Activated gamma-delta T cell (primary cell): Measurements from ENCODE around the gene COL24A1.
"Not testable (repeated sequence)": the region's sequence is repeated elsewhere in the genome, so short reads cannot be mapped to it uniquely, and the experiment has no call there.

ENCODE experiments used
- DNase-seq: peaks from one replicate; lab custom pipeline; 2025; lab: John Stamatoyannopoulos, UW

Gene COL24A1

GRCh38 chr1:85888921-85889320 lies 267.7 kb downstream of the COL24A1 start:
- DNase-seq: no peak

- no peak for DNase-seq
Observed at GRCh38 chr1:85884372-85885035, 272.1 kb downstream of the COL24A1 start.

GRCh38 chr1:85867189-85867588 lies 289.4 kb downstream of the COL24A1 start:
- no peak for DNase-seq

- no peak for DNase-seq
Observed at GRCh38 chr1:85865213-85865612, 291.4 kb downstream of the COL24A1 start.

GRCh38 chr1:85864727-85865126 lies 291.8 kb downstream of the COL24A1 start:
- DNase-seq: no peak

- DNase-seq: not testable (repeated sequence)
Observed at GRCh38 chr1:85863639-85864038, 292.9 kb downstream of the COL24A1 start.

- no peak for DNase-seq
Observed at GRCh38 chr1:85862456-85862855, 294.1 kb downstream of the COL24A1 start.

- DNase-seq: no peak
Observed at GRCh38 chr1:85857991-85858390, 298.6 kb downstream of the COL24A1 start.

- DNase-seq: no peak
Observed at GRCh38 chr1:85850238-85850637, 306.3 kb downstream of the COL24A1 start.

GRCh38 chr1:85849660-85850059 lies 306.9 kb downstream of the COL24A1 start:
- no peak for DNase-seq

GRCh38 chr1:85847356-85847755 lies 309.2 kb downstream of the COL24A1 start:
- DNase-seq: no peak

GRCh38 chr1:85846706-85847105 lies 309.9 kb downstream of the COL24A1 start:
- DNase-seq: no peak

GRCh38 chr1:85839459-85839858 lies 317.1 kb downstream of the COL24A1 start:
- no peak for DNase-seq

GRCh38 chr1:85838238-85838637 lies 318.3 kb downstream of the COL24A1 start:
- DNase-seq: no peak

- DNase-seq: no peak
Observed at GRCh38 chr1:85836736-85837135, 319.8 kb downstream of the COL24A1 start.

GRCh38 chr1:85833165-85833564 lies 323.4 kb downstream of the COL24A1 start:
- DNase-seq: not testable (repeated sequence)

- DNase-seq: no peak
Observed at GRCh38 chr1:85830837-85831236, 325.7 kb downstream of the COL24A1 start.

- DNase-seq: no peak
Observed at GRCh38 chr1:85824066-85824840, 332.3 kb downstream of the COL24A1 start.

- no peak for DNase-seq
Observed at GRCh38 chr1:85822696-85823095, 333.9 kb downstream of the COL24A1 start.

GRCh38 chr1:85818371-85818770 lies 338.2 kb downstream of the COL24A1 start:
- DNase-seq: no peak

- DNase-seq: no peak
Observed at GRCh38 chr1:85816606-85817005, 340.0 kb downstream of the COL24A1 start.

GRCh38 chr1:85815906-85816305 lies 340.7 kb downstream of the COL24A1 start:
- no peak for DNase-seq

- no peak for DNase-seq
Observed at GRCh38 chr1:85806236-85806965, 350.2 kb downstream of the COL24A1 start.
